SK-N-SH (cell line): ENCODE data around the gene SHLD1. TPM values are rescaled to one million over a fixed set of nuclear protein-coding genes. Genes with fewer than 3 reads are reported as not detected.
A peak's percentile ranks its signal among the peaks of the same experiment; 100 is the strongest.

Source experiments
- CTCF ChIA-PET: fragments of 300-600, 350-600 bp; formaldehyde crosslinking; extraction: SDS; loops from one replicate; lab custom pipeline; 2021; lab: Yijun Ruan, JAX
- POLR2A ChIA-PET: fragments of 350-600 bp; sonication (Branson Sonifier 250); formaldehyde crosslinking; extraction: SDS; loops from one replicate; lab custom pipeline; 2020; ENCODE audit warnings: antibody characterized with exemption, inconsistent platforms; lab: Yijun Ruan, JAX
- DNase-seq: peaks from one replicate; pipeline ENCODE4 v3.0.0; 2012
- H2AFZ ChIP-seq: fragments of 200-600 bp; sonication (generic); 2 replicates; pipeline ENCODE4 v1.8.1; 2016; ENCODE audit warnings: antibody characterized with exemption, mild to moderate bottlenecking, low read depth
- H3F3A ChIP-seq: fragments of 200-600 bp; sonication (generic); replicated peaks from 2 replicates; pipeline ENCODE3; 2016; ENCODE audit warnings: antibody characterized with exemption, mild to moderate bottlenecking; ENCODE audit not compliant: insufficient read depth
- H3K27ac ChIP-seq, 2 experiments: fragments of 200-500 bp in 1 of 2; fragments of 200-600 bp in 1 of 2; sonication (Bioruptor generic) in 1 of 2; sonication (generic), shearing (Covaris generic) in 1 of 2; 2 replicates each; pipeline versions ENCODE4 v1.5.1 to v1.6.1; 2014 to 2016; ENCODE audit warnings: low read depth in 2 of 2, inconsistent platforms in 1 of 2, low read length in 1 of 2, mild to moderate bottlenecking in 1 of 2, mixed read lengths in 1 of 2
- H3K27me3 ChIP-seq: fragments of 200-600 bp; sonication (generic), shearing (Covaris generic); 2 replicates; pipeline ENCODE4 v1.6.1; 2016; ENCODE audit warnings: mixed run types; ENCODE audit not compliant: insufficient read depth
- H3K36me3 ChIP-seq, 2 experiments: fragments of 200-500 bp in 1 of 2; fragments of 200-600 bp in 1 of 2; sonication (Bioruptor generic) in 1 of 2; sonication (generic) in 1 of 2; replicated peaks in 1 of 2; 2 replicates each; pipeline versions ENCODE3 to v1.5.1; 2014 to 2016; ENCODE audit warnings: low read length in 1 of 2, mild to moderate bottlenecking in 1 of 2; ENCODE audit not compliant: insufficient read depth in 2 of 2, control insufficient read depth in 1 of 2
- H3K4me1 ChIP-seq, 2 experiments: fragments of 200-500 bp in 1 of 2; fragments of 200-600 bp in 1 of 2; sonication (Bioruptor generic) in 1 of 2; sonication (generic), shearing (Covaris generic) in 1 of 2; 2 replicates each; pipeline versions ENCODE4 v1.5.1 to v1.6.1; 2014 to 2016; ENCODE audit warnings: low read depth in 1 of 2, low read length in 1 of 2, mixed run types in 1 of 2; ENCODE audit not compliant: insufficient read depth in 2 of 2, control insufficient read depth in 1 of 2
- H3K4me2 ChIP-seq: fragments of 200-600 bp; sonication (generic), shearing (Covaris generic); 2 replicates; pipeline ENCODE4 v1.6.1; 2017; ENCODE audit warnings: mixed run types
- H3K4me3 ChIP-seq, 2 experiments: fragments of 200-500 bp in 1 of 2; fragments of 200-600 bp in 1 of 2; sonication (Bioruptor generic) in 1 of 2; sonication (generic), shearing (Covaris generic) in 1 of 2; 2 replicates each; pipeline versions ENCODE4 v1.5.1 to v1.8.1; 2014 to 2016; ENCODE audit warnings: low read depth in 2 of 2, inconsistent platforms in 1 of 2, low read length in 1 of 2, mild to moderate bottlenecking in 1 of 2, mixed read lengths in 1 of 2, moderate library complexity in 1 of 2
- H3K79me2 ChIP-seq: fragments of 200-600 bp; sonication (generic); 2 replicates; pipeline ENCODE4 v1.8.1; 2017; ENCODE audit warnings: mild to moderate bottlenecking; ENCODE audit not compliant: insufficient read depth
- H3K9ac ChIP-seq: fragments of 200-600 bp; sonication (generic); 2 replicates; pipeline ENCODE4 v1.6.1; 2017; ENCODE audit warnings: mixed run types
- H3K9me2 ChIP-seq: fragments of 200-600 bp; sonication (generic); 2 replicates; pipeline ENCODE4 v1.6.1; 2017; ENCODE audit warnings: mixed run types
- H3K9me3 ChIP-seq: fragments of 200-600 bp; sonication (generic); 2 replicates; pipeline ENCODE4 v1.6.1; 2017; ENCODE audit warnings: mixed run types, mild to moderate bottlenecking, moderate library complexity
- H4K20me1 ChIP-seq: fragments of 200-600 bp; sonication (generic); 2 replicates; pipeline ENCODE4 v1.6.1; 2017; ENCODE audit warnings: mild to moderate bottlenecking, mixed run types; ENCODE audit not compliant: insufficient read depth
- CTCF ChIP-seq: fragments of 200-600 bp; sonication (generic); IDR thresholded peaks from 2 replicates; pipeline ENCODE4 v1.6.1; 2017; ENCODE audit warnings: antibody characterized with exemption, mild to moderate bottlenecking, moderate library complexity
- EZH2phosphoT487 ChIP-seq: fragments of 200-600 bp; sonication (generic); IDR thresholded peaks from 2 replicates; pipeline ENCODE4 v1.6.1; 2017; ENCODE audit warnings: low read depth, mixed run types, mild to moderate bottlenecking, antibody characterized with exemption, moderate library complexity, borderline replicate concordance
- FOXM1 ChIP-seq: IDR thresholded peaks from 2 replicates; pipeline ENCODE4 v1.4.0; 2012; ENCODE audit warnings: low read depth, mild to moderate bottlenecking
- MAX ChIP-seq: IDR thresholded peaks from 2 replicates; pipeline ENCODE4 v1.4.0; 2012; ENCODE audit warnings: low read depth
- NFIC ChIP-seq: IDR thresholded peaks from 2 replicates; pipeline ENCODE4 v1.4.0; 2012; ENCODE audit warnings: borderline replicate concordance
- POLR2AphosphoS5 ChIP-seq: IDR thresholded peaks from 2 replicates; pipeline ENCODE4 v1.6.1; 2012; ENCODE audit warnings: low read depth, low read length
- RAD21 ChIP-seq: IDR thresholded peaks from 2 replicates; pipeline ENCODE4 v1.6.1; 2012; ENCODE audit warnings: mild to moderate bottlenecking, low read length
- RCOR1 ChIP-seq: fragments of 150-350 bp; IDR thresholded peaks from 2 replicates; pipeline ENCODE4 v1.6.1; 2017; ENCODE audit warnings: antibody characterized with exemption, low read length
- REST ChIP-seq: IDR thresholded peaks from 2 replicates; pipeline ENCODE4 v1.6.1; 2012; ENCODE audit warnings: mild to moderate bottlenecking, low read depth, low read length, moderate library complexity
- TAF1 ChIP-seq: IDR thresholded peaks from 2 replicates; pipeline ENCODE4 v1.6.1; 2012; ENCODE audit warnings: low read depth, mild to moderate bottlenecking, low read length, moderate library complexity, borderline replicate concordance
- TEAD4 ChIP-seq: IDR thresholded peaks from 2 replicates; pipeline ENCODE4 v1.4.0; 2012; ENCODE audit warnings: mild to moderate bottlenecking, borderline replicate concordance; ENCODE audit not compliant: insufficient read depth
- USF2 ChIP-seq: fragments of 150-350 bp; IDR thresholded peaks from 2 replicates; pipeline ENCODE4 v1.6.1; 2017; ENCODE audit warnings: antibody characterized with exemption, low read length, low read depth, borderline replicate concordance
- WGBS: methylation state at CpG from one replicate; pipeline ENCODE4 v1.1.6; 2017; ENCODE audit warnings: low lambda C conversion rate; 5-methylcytosine and 5-hydroxymethylcytosine counted together
- polyA plus RNA-seq, 3 experiments: library from polyadenylated mRNA; depleted of rRNA; stranded (reverse); fragments of >200 nt; gene quantifications; 2 replicates each; pipeline ENCODE4 v1.2.3, GENCODE V29; 2012
- small RNA-seq, 7 experiments: library from RNA; depleted of rRNA; stranded (forward); fragments of <200 nt; gene quantifications; one replicate each; pipeline ENCODE3, GENCODE V24; 2012

SHLD1 gene
- polyA plus RNA-seq, 1 of the 3 experiments (the other 2 are of a cell fraction): 4.5 TPM

GRCh38 chr20:5913166-5913565 is 163.0 kb downstream of the SHLD1 start:
- H2AFZ ChIP-seq: no peak overlapping the region
- CTCF ChIA-PET: interaction anchor here (0.8 to 1.4 kb wide), 5 partner anchors 10 to 385 kb away, joined by 3 to 4 read pairs (median 3); no protein-coding TSS in a partner anchor
- WGBS: 82% methylated on average over 2 of the region's 2 CpGs

More at GRCh38 chr20:5913166-5913565, 163.0 kb downstream of the SHLD1 start:
- Histone ChIP-seq H3K9me2 (no peaks in the 10 kb centered on the region), H3K9ac (no peak overlapping the region), H3K9me3 (no peaks in the 10 kb centered on the region), H3K4me1 (peaks cover 0 to 4% of the 10 kb centered on the region in 2 experiments; a peak in 2 of 4 replicates), H3K27me3 (no peaks in the 10 kb centered on the region; the same call in 1 of the 2 replicates), H3F3A (no peaks in the 10 kb centered on the region), H3K79me2 (no peaks in the 10 kb centered on the region), H3K4me3 (peak overlapping the region in 1 of 2 experiments; percentile 65; a peak in 1 of 4 replicates), H3K4me2 (no peak overlapping the region), H4K20me1 (no peaks in the 10 kb centered on the region), H3K36me3 (no peaks in the 10 kb centered on the region), H3K27ac (no peak overlapping the region)
- DNase-seq: no peak
- POLR2A ChIA-PET: no interaction called here
- TF ChIP-seq TAF1 (no peak), RAD21 (no peak), USF2 (no peak), EZH2phosphoT487 (no peak), CTCF (no peak), REST (no peak), NFIC (no peak), RCOR1 (no peak), MAX (no peak), POLR2AphosphoS5 (no peak), FOXM1 (no peak), TEAD4 (no peak)

Small RNA genes within 50 kb of the gene (small RNA-seq; reads per million reads assigned to genes)
- 0 to 38.2 (median 0.64) reads per million in 7 experiments for gene RNU1-55P

Other genes with a start within 250 kb of the SHLD1 start
- 8.7 and 11.3 TPM in 2 replicates for gene GPCPD1, start 139.4 kb upstream of the SHLD1 start, polyA plus RNA-seq (2012; rRNA removed)
- 5.2 and 10.2 TPM in 2 replicates for gene CHGB, start 161.1 kb downstream of the SHLD1 start, polyA plus RNA-seq (2012; rRNA removed)
- gene TRMT6, start 200.1 kb downstream of the SHLD1 start, polyA plus RNA-seq (2012; rRNA removed): 16.1 and 16.8 TPM in 2 replicates
- 4.0 and 5.9 TPM in 2 replicates for gene MCM8, start 200.3 kb downstream of the SHLD1 start, polyA plus RNA-seq (2012; rRNA removed)